ENCODE data around the gene ELP4. TPM values are rescaled to one million over a fixed set of nuclear protein-coding genes. Genes with fewer than 3 reads are reported as not detected.

The ELP4 gene
- total RNA-seq, 2 donors from 2014 or later, result 16.9 TPM

DNA sequence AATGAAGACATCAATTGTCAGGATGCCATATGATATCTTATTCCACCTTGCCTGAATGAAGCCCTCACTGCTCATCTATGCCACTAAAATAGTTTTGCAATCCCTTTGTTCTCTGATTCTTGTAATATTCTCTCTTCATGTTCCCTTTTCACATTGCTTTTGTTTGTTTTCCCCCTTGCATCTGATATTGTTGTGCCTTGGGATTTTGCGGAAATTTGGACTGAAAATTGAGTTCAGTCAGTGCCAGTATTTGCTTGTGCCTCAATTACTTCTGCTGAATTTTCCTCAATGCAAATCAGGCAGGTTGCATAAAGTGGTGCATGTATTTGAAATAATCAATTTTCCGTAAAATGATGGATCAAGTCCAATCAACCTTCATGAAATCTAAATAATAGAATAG, 203.3 kb downstream of the ELP4 start:
- Histone ChIP-seq H3K9me3 (no peaks in the 10 kb centered on the region), H3K4me1 (ENCODE audit: control insufficient read depth in 1 of 2, low read depth in 2 of 2) (no peaks in the 10 kb centered on the region), H3K4me3 (no peak overlapping the region), H3K27me3 (replicated peaks; ENCODE audit: insufficient read depth) (no peaks in the 10 kb centered on the region), H3K27ac (no peak overlapping the region), H3K36me3 (no peaks in the 10 kb centered on the region)
- TF ChIP-seq CTCF (IDR thresholded peaks at IDR 0.05), result no peak
- ATAC-seq (ENCODE audit: insufficient number of reproducible peaks, low FRiP score, low read depth) (no peak), DNase-seq (ENCODE audit: low spot score) (no peak)

DNA sequence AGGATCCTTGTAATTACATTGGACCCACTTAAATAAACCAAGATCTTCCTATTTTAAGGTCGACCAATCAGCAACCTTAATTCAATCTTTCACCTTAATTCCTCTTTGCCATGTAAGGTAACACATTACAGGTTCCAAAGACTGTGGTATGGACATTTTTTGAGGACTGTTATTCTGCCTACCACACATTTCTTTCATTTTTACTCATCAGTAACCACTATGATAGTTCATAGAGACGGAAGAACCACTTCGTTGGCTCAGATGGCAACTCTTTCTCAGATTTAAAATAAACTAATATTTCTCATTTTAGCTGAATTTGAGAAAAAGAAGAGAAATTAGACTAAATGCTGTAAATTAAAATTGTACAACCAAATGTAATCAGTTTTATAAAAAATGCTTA, 205.3 kb downstream of the ELP4 start:
- H3K4me1 ChIP-seq (ENCODE audit: control insufficient read depth in 1 of 2, low read depth in 2 of 2), result no peaks in the 10 kb centered on the region
- H3K9me3 ChIP-seq, result no peaks in the 10 kb centered on the region
- no peak overlapping the region for H3K27ac ChIP-seq
- ATAC-seq (ENCODE audit: insufficient number of reproducible peaks, low FRiP score, low read depth) (no peak), DNase-seq (ENCODE audit: low spot score) (no peak)
- TF ChIP-seq CTCF (IDR thresholded peaks at IDR 0.05), result no peak
- H3K27me3 ChIP-seq (replicated peaks; ENCODE audit: insufficient read depth), result no peaks in the 10 kb centered on the region
- no peaks in the 10 kb centered on the region for H3K36me3 ChIP-seq
- H3K4me3 ChIP-seq, result no peak overlapping the region

- no peak overlapping the region for H3K27ac ChIP-seq
- TF ChIP-seq CTCF (IDR thresholded peaks at IDR 0.05), result no peak
- ATAC-seq (ENCODE audit: insufficient number of reproducible peaks, low FRiP score, low read depth), result no peak
Observed at GRCh38 chr11:31720225-31720624, 210.7 kb downstream of the ELP4 start.

GRCh38 chr11:31720671-31721365, 211.3 kb downstream of the ELP4 start:
- no peak for DNase-seq (ENCODE audit: low spot score)

More at GRCh38 chr11:31720225-31720624, 210.7 kb downstream of the ELP4 start:
- Histone ChIP-seq H3K36me3 (no peaks in the 10 kb centered on the region), H3K27me3 (replicated peaks; ENCODE audit: insufficient read depth) (no peaks in the 10 kb centered on the region), H3K4me1 (ENCODE audit: control insufficient read depth in 1 of 2, low read depth in 2 of 2) (peaks cover 0 to 4% of the 10 kb centered on the region in 2 donors), H3K4me3 (no peak overlapping the region), H3K9me3 (no peaks in the 10 kb centered on the region)
- no peak for DNase-seq (ENCODE audit: low spot score)

DNA sequence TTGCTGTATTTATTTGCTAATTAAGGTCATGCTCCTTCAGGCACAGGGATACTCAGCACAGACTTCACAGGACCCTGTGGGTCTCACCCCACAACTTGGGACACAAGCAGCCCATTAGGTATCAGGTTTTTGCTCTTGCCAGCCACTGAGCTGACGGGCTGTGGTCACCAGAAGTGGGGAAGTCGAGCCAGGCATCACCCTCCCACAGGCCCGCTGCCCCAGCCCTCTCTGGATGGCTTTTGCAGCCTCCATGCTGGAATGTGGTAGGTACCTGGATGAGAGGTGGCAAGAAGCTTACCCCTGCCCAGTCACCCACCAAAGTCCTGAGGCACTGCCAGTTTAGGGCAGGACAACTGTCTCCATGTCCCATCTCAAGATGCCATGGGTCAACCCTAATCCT, 213.2 kb downstream of the ELP4 start:
- no peak for TF ChIP-seq CTCF (IDR thresholded peaks at IDR 0.05)
- Histone ChIP-seq H3K27ac (no peak overlapping the region), H3K4me1 (ENCODE audit: control insufficient read depth in 1 of 2, low read depth in 2 of 2) (peaks cover 0 to 4% of the 10 kb centered on the region in 2 donors), H3K9me3 (no peaks in the 10 kb centered on the region), H3K4me3 (no peak overlapping the region), H3K36me3 (no peaks in the 10 kb centered on the region), H3K27me3 (replicated peaks; ENCODE audit: insufficient read depth) (no peaks in the 10 kb centered on the region)
- no peak for ATAC-seq (ENCODE audit: insufficient number of reproducible peaks, low FRiP score, low read depth)
- no peak for DNase-seq (ENCODE audit: low spot score)

More at GRCh38 chr11:31720671-31721365, 211.3 kb downstream of the ELP4 start:
- peaks cover 0 to 4% of the 10 kb centered on the region in 2 donors for H3K4me1 ChIP-seq (ENCODE audit: control insufficient read depth in 1 of 2, low read depth in 2 of 2)
- no peaks in the 10 kb centered on the region for H3K27me3 ChIP-seq (replicated peaks; ENCODE audit: insufficient read depth)
- TF ChIP-seq CTCF (IDR thresholded peaks at IDR 0.05), result no peak
- no peaks in the 10 kb centered on the region for H3K36me3 ChIP-seq
- H3K4me3 ChIP-seq, result no peak overlapping the region
- no peak for ATAC-seq (ENCODE audit: insufficient number of reproducible peaks, low FRiP score, low read depth)
- H3K27ac ChIP-seq, result no peak overlapping the region
- H3K9me3 ChIP-seq, result no peaks in the 10 kb centered on the region

Measured in thoracic aorta (tissue), 2 donors.